Body of pancreas (tissue), 4 donors: Measurements from ENCODE around the gene ASPN.

ENCODE experiments used
- CTCF ChIP-seq, 7 experiments: fragments of 450-650 bp in 4 of 7; fragments of 200-600 bp in 3 of 7; sonication (generic) in 3 of 7; IDR thresholded peaks; one replicate each; pipeline ENCODE4 v1.5.1; 2016 to 2019; ENCODE audit warnings: antibody characterized with exemption in 7 of 7
- POLR2A ChIP-seq, 3 donors: fragments of 450-650 bp; IDR thresholded peaks; one replicate each; pipeline ENCODE4 v1.6.1; 2016; ENCODE audit warnings: antibody characterized with exemption in 3 of 3, mild to moderate bottlenecking in 2 of 3

GRCh38 chr9:92435263-92435662 is 47.0 kb downstream of the ASPN start:
- no peak for TF ChIP-seq CTCF (IDR thresholded peaks at IDR 0.05)
- no peak for TF ChIP-seq POLR2A (IDR thresholded peaks at IDR 0.05)
